H54 (cell line): ENCODE data around the gene GALR2.

ENCODE experiments used
- DNase-seq: peaks from one replicate; pipeline ENCODE4 v3.0.0; 2011; ENCODE audit warnings: low spot score, mixed read lengths; ENCODE audit not compliant: insufficient read length
- FAIRE-seq: peaks from 3 replicates; lab custom pipeline; 2011; peaks lifted over from hg19 to GRCh38; lab: Jason Lieb, UNC
- POLR2A ChIP-seq: IDR thresholded peaks from 2 replicates; pipeline ENCODE4 v1.6.1; 2011; ENCODE audit warnings: low read depth, mild to moderate bottlenecking, low read length

The GALR2 gene

GRCh38 chr17:76089680-76090516 is 15.3 kb downstream of the GALR2 start:
- DNase-seq (no peak), FAIRE-seq (no peak)
- no peak for TF ChIP-seq POLR2A

GRCh38 chr17:76090517-76091129 is 16.0 kb downstream of the GALR2 start:
- no peak for TF ChIP-seq POLR2A
- FAIRE-seq (no peak), DNase-seq (no peak)

- FAIRE-seq = no peak
These were observed 17.1 kb downstream of the GALR2 start for GRCh38 chr17:76091526-76092286.

GRCh38 chr17:76092526-76093413 is 18.2 kb downstream of the GALR2 start:
- DNase-seq = no peak
- no peak for FAIRE-seq
- TF ChIP-seq POLR2A = no peak

More at GRCh38 chr17:76091526-76092286, 17.1 kb downstream of the GALR2 start:
- DNase-seq = no peak
- no peak for TF ChIP-seq POLR2A

GRCh38 chr17:76094046-76094445 is 19.5 kb downstream of the GALR2 start:
- no peak for TF ChIP-seq POLR2A
- FAIRE-seq (no peak), DNase-seq (no peak)

- DNase-seq (no peak), FAIRE-seq (no peak)
- TF ChIP-seq POLR2A = no peak
These were observed 21.4 kb downstream of the GALR2 start for GRCh38 chr17:76095943-76096342.

- DNase-seq (no peak), FAIRE-seq (no peak)
- no peak for TF ChIP-seq POLR2A
These were observed 23.2 kb downstream of the GALR2 start for GRCh38 chr17:76097716-76098295.

GRCh38 chr17:76102944-76103273 is 28.3 kb downstream of the GALR2 start:
- TF ChIP-seq POLR2A = no peak
- DNase-seq = no peak
- FAIRE-seq = no peak

- TF ChIP-seq POLR2A = peak; percentile 65
- FAIRE-seq (peak; percentile 45), DNase-seq (peak; percentile 97)
These were observed 28.9 kb downstream of the GALR2 start, which contains the start of gene EXOC7 for GRCh38 chr17:76103274-76104139. TSS of gene EXOC7 (minus strand) at chr17:76103787. CDS start at chr17:76103692, 95 bp downstream.

- DNase-seq (no peak), FAIRE-seq (no peak)
- no peak for TF ChIP-seq POLR2A
These were observed 29.7 kb downstream of the GALR2 start for GRCh38 chr17:76104140-76104895.

GRCh38 chr17:76104896-76105231 is 30.3 kb downstream of the GALR2 start:
- DNase-seq (no peak), FAIRE-seq (no peak)
- TF ChIP-seq POLR2A = no peak

- no peak for DNase-seq
- FAIRE-seq = no peak
- no peak for TF ChIP-seq POLR2A
These were observed 32.1 kb downstream of the GALR2 start for GRCh38 chr17:76106703-76107102.
